ENCODE data around the gene LRRC72. TPM values are rescaled to one million over a fixed set of nuclear protein-coding genes. Genes with fewer than 3 reads are reported as not detected.
"Not testable (repeated sequence)": the region's sequence is repeated elsewhere in the genome, so short reads cannot be mapped to it uniquely, and the experiment has no call there.

Gene LRRC72
- not detected for total RNA-seq

DNA sequence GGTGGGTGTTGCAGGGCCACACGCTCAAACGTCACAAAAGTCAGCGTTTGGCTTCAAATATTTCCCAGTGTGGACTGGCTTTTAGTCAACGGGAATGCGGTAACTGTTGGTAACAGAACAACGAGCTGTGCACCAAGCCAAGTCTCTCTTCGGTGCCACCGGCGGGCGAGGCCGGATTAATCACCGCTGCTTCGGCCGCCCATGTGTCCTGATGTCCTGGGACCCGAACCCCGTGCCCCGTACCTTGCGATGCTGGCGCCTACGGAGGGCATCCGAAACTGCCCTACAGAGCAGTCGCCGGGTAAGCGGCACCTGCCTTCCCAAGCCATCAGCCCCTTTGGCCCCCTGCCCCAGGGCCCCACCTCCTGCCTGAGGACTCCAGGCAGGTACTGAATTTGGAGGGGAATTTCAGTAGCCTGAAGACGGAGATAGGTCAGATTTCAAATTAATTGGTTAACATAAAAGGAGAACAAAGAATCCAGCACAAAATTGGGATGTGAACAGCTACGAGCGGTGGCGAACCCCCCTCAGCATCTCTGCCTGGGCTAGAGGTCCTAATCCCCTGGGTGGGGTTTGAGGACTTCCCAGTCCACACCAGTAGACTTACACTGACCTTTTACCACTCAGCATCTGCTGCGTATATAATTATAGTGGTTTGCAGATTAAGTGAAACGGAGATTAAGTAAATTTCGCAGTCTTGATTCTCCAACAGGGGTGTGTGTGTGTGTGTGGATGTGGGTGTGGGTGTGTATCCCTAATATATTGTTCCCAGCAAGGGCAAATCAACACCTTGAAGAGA lies at the start of gene LRRC72:
TSS of gene LRRC72 (plus strand) at position 84 of the 799 bp plus-strand sequence. CDS start at position 212, 128 bp downstream.
- no peak for ATAC-seq

DNA sequence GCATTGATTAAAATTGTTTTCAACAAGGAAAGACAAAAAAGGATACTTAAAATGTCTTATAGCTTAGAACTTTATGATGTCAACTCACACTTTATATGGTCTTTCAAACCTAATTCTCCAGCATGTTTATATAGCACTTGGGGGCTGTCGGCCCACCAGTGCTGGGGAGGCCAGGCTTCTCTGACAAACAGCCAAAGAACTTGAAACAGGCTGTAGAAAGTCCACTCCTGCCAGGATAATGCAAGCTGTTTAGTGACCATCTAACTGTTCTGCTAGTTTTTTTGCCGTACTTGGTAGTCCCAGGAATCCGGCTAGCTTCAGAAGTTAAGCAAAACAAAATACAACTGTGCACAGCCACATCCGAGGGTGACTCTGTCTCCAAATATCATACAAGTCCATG lies 47.5 kb upstream of the LRRC72 start:
- ATAC-seq = no peak

DNA sequence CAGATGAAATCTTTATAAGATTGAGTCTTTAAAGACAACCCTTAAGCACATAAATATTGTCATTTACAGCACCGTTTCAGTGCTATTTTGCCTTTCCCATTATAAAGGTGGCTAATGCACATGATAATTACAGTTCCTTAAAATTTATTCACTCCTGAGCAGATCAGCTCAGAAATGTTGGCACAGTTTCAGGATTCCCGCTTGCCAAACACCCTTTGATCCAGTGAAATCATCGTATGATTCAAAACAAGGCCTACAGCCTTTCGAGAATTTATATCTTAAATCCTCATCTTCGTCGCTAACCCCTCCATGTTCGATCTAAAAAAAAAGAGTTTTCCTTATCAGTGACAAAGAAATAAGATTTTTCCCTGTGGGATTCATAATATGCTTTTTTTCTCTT lies 47.0 kb upstream of the LRRC72 start:
- ATAC-seq = no peak

DNA sequence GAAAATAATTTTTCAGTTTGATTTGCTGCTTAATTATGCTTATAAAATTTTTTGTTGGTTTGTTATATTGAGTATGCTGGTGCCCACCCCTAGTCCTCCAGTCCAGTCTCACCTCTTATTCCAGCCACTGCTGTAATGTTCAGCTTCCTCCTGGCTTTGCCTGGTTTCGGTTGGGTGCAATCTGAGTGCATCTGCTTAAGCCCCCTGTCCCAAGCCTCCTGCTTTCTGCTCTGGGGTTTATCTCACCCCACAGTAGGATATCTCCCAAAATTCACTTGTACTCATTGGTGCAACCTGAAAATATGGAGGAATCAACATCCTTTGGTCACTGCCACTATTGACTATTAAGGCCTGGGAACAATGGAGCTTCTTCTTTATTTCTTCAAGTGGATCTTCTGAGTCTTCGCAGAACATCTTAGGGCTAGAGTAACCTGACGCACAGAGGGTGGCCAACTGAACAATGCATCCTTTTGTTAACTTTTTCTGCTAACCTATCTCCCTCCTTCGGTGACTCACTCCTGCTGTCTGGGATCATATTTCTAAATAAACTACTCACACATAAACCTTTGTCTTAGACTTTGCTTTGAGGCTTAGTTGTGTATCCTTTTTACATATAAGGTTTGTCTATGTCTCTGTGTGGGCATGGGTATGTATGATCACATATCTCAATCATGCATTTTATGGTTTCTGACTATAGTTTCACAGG lies 42.0 kb upstream of the LRRC72 start:
- ATAC-seq = peak; percentile 78

DNA sequence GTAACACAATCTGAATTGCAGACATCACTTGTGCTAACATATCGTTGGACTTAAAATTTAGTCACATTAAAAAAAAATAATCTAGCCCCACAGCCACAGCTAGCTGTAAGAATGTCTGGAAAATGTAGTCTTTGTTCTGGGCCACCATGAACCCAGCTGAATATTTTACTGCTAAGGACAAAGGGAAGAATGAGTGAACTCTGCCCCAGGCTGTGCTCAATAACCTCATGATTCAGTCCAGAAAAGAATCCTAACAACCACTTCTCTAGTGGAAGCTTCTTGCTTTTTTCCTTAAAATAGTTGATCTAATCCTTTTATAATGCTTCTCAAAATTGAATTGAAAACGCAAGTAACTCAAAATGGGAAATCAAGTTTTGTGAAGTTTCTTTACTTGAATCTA lies 35.5 kb upstream of the LRRC72 start:
- ATAC-seq = no peak

DNA sequence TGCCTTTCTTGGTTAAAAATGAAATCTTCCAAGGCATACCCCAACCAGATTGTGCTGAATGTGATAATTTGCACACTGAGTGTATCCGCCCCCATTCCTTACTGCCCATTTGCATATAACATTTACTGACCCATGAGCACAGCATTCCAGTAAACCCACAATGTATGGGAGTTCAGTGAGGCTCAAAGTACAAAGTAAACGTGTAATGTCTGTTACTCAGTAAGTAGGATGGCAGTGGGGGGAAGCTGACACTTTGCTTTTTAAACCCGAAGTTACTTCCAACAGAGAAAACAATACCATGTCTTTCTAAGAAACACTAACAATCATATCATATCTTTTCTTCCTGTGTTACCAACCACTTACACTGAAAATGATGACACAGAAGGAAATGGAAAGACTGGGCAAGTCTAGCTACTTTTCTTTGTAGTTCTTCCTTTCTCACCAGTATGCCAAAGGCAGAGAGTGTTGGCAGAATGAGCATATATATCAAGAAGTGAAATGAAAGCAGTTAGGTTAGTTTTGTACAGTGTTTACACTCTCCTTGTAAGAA lies 34.0 kb upstream of the LRRC72 start:
- ATAC-seq = peak; percentile 68

DNA sequence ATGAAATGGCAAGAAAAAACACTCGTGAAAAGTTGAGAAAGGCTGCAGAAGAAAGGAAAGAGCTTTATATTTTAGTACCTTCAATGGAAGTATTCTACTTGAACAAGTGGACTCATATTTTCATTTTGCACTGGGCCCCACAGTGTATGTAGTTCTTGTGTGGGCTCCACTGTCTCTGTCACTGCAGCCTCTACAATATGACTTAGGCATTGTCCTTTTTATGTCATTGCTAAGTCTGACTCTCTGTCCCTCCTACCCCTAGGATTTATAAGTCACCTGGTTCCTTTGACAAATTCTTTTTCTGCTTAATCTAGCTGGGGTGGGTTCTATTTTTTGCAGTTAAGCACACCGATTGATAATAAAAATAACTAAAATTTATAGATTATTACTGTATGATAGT lies 33.4 kb upstream of the LRRC72 start:
- ATAC-seq = no peak

DNA sequence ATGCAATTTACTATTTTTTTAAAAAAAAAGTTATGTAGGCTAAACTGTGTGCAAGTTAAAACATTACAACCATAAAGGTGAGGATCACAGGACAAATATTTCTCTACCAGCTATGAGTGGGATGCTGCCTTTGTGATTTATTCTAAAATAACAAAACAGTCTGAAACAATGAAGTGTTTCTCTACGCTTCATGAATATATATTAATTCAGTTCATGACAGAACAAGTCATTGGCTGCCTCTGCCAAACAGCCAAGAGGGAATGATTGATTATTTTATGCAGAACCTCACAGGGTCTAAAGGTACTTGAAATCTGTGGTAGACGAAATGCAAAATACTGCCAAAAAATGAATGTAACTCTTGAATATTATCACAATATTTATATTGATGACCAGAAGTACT lies 32.1 kb upstream of the LRRC72 start:
- peak; percentile 15 for ATAC-seq

DNA sequence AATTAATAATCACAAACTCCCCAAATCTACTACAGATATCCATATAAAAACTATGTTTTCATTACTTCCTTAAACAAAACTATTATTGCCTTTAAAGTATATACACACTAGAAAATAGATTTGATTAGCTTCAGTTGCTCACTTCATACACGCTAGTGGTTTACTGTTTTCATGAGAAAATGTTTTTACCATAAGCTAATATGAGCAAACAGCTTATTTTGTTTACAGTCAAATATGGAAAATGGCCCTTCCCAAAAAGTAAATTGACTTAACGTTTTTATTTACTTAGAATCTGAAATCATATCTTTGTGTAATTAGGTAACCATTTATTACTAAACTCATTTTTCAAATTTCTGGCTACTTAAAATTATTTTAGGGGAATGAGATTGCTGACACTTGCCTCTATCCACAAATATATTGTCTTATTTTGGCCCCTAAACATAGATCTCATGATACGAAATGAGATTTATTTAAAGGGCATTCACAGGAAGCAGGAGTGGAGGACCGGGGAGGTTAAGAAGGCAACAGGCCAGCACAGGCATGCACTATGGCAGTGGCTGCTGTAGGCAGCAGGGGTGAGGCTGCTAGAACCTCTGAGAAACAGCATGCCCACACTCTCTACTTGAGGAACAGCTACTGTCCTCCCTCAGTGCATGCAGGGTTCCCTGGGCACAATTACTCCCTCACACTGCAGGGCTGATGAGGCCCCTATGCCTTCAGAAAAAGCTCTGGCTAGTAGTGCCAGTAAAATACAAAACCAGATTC lies 31.5 kb upstream of the LRRC72 start:
- peak; percentile 69 for ATAC-seq

DNA sequence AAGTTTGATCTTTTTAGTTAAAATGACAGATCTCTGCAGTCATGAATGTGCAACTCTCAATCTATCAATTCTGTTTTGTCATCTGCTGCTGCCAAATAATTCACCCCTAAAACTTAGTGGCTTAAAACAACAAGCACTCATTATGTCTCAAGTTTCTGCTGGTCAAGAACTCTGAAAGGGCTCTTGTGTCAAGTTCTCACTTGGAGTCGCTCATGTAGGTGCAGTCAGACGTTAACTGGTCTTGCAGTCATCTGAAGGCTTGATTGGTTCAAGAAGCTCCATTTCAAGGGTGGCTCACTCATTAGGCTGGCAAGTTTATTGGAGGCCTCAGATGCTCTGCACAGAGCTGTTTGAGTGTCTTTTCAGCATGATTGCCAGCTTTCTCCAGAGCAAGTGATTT lies 28.5 kb upstream of the LRRC72 start:
- no peak for ATAC-seq

DNA sequence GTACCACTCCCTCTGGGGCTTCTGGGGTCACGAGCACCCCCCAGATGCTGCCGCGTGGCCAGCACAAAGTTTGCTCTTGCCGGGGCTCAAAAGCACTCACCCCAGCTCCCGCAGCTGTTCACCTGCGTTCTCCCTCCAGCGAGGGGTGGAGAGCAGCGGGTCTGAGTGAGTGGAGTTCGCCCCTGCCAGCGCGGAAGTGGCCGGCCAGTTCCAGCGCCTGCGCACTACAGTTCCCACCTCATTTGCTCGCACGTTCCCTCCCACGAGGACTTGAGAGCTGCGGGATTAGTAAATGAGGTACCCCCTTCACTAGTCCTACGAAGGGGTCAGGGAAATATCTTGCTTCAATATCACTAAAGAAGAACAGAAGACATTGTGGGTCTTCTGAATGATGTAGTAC lies 24.3 kb upstream of the LRRC72 start:
- ATAC-seq = no peak

DNA sequence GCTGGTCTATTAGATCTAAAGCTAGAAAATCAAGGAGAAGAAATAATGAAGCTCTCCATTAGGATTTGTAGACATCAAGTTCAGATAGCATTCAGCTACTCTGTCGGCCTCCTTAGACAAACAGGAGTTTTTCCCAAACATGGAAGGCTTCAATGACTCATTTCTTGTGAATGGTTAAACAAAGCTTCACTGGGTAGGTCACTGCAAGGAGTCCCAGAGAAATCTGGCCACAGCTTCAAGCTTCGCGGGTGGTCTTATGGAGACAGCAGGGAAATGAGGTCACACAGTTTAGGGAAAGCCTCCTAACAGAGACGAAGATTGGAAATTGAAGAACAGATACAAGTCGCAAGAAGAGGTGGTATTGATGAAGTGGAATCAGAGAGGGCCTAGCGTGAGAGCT lies 22.6 kb upstream of the LRRC72 start:
- no peak for ATAC-seq

DNA sequence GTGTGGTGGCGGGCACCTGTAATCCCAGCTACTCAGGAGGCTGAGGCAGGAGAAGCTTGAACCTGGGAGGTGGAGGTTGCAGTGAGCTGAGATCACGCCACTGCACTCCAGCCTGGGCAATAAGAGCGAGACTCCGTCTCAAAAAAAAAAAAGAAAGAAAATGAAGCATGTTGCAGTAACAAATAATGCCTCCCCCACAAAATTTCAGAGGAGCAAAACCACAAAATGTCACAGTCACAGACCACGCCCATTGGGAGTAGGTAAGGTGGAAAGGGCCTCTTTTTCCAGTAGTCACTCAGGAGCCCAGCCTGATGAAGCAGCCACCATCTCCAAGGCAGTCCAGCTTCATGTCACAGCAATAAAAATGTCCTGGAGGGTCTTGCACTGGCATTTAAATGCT lies 20.2 kb upstream of the LRRC72 start:
- not testable (repeated sequence) for ATAC-seq

DNA sequence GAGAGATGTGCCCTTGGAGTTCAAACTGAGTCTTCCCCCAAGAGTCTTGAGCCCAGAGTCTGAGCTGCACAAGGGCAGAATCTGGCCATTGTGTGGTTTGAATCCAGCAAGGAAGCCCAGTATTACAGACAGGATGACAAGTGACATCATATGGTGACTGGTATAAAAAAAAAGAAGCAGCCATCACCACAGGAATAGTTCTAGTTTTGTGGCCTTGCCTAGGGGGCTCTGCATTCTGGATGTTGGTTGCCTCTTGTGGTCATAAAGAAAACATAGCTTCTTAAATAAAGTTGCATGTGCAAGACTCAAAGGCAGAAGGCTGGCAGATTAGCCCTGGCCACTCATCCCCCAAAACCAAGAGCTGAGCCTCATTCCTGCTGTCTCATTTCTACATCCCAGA lies 16.8 kb upstream of the LRRC72 start:
- no peak for ATAC-seq

DNA sequence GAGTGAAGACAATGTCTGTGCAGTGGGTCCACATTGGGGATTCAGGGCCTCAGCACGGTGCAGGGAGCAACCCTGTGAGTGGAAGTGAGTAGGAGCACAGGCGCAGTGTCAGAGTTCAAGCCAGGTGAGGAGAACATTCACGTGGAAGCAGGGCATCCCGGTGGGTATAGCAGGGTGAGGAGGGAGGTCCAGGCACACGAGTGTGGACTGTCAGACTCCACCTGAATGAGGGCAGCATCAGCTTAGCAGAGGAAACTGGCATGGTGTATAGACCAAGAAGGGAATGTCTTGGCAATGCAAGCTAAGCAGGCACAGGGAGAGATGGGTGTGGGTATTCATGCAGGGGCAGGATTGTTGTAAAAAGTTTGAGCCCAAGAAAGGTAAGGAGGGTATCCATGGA lies 15.3 kb upstream of the LRRC72 start:
- ATAC-seq = no peak

DNA sequence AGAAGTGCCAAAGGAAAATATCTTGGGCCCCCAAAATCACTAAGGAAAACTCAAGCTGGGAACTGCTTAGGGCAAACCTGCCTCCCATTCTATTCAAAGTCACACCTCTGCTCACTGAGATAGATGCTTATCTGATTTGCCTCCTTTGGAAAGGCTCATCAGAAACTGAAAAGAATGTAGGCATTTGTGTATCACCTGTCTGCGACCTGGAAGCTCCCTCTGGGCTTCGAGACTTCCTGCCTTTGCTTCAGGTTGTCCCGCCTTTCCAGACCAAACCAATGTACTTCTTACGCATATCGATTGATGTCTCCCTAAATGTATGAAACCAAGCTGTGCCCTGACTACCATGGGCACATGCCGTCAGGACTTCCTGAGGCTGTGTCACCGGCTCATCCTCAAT lies 14.5 kb upstream of the LRRC72 start:
- ATAC-seq = no peak

DNA sequence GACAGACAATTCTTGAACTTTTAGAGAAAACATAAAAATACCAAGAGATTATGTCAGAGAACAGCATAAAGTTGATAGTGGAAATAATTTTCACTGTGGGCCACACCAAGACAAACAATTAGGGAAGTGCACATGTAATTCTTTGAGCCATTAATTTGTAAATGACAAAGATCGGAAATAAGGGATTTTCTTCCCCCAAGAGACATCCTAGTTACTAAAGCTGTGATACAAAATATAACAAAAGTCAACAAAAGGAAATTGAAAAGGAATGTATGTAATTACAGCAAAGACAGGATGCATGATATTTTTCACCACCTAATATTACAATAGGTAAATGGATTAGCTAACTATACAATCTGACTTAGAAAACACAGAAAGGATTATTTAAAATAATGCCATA lies 12.4 kb upstream of the LRRC72 start:
- ATAC-seq = no peak

DNA sequence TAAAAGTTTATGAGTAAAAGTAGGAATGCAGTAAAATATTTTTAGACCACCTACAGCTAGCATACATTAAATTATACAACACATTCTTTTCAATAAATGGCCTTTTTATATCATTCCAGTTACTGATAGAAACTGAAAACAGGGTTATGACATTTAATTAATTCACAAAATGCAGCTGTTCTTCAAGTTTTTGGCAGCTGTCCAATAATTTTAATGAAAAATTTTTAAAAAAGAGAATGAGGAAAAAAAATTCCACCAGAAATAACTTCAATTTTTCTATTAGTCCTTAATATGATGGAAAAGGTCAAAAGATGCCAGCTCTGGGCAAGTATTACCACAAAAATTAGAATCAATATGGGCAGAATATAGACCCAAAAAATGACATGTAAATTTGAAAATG lies 11.9 kb upstream of the LRRC72 start:
- ATAC-seq = no peak

DNA sequence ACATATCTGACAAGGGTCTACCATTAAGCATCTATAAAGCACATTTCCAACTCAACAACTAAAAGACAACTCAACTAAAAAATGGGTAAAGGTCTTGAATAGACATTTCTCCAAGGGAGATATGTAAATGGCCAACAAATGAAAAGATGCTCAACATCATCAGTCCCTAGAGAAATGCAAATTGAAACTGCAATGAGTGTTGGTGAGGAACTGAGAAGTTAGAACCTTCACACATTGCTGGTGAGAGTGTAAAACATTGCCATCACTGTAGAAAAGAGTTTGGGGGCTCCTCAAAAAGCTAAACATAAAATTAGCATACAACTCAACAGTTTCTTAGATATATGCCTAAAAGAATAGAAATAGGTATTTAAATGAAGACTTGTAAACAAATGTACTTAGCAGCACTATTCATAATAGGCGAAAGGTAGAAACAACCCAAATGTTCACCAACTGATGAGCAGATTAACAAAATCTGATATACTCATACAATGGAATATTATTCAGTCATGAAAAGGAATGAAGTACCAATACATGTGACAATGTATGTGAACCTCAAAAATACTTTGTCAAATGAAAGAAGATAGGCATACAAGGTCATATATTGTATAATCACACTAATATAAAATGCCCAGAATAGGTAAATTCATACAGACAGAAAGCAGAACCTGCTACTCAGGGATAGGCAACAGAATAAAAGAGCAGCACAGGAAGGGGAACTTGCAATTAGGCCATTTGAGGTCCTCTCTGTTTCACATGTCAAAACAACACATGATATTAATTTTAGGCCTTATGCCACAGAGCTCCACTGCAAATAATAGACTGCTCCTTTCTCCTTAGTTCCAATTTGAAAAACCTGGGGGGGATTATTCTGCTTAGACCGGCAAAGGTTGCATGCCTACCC lies 10.6 kb upstream of the LRRC72 start:
- no peak for ATAC-seq

DNA sequence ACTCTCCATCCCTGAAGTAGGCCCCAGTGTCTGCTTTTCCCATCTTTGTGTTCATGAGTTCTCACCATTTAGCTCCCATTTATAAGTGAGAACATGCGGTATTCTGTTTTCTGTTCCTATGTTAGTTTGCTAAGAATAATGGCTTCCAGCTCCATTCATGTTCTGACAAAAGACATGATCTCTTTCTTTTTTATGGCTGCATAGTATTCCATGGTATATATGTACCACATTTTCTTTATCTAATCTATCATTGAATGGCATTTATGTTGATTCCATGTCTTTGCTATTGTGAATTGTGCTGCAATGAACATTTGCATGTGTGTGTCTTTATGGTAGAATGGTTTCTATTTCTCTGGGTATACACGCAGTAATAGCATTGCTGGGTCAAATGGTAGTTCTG lies 6.6 kb upstream of the LRRC72 start:
- ATAC-seq = not testable (repeated sequence)

DNA sequence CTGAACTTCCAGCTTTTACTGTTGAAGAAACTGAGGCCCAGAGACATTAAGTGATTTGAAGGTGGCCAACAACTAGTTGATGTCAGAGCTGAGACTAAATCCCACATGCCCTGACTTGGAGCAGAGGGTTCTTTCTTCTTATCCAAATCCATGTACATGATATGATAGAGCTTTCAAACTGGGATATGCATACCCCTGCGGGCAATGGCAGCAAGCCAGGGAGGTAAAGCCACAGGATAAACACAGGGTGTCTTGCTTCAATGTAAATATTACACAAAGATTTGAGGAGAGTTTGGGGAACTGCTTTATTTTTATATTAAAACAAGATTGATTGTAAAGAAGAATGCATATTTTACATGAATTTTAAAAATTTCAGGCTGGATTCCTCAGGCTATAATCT lies 2.3 kb upstream of the LRRC72 start:
- no peak for ATAC-seq

DNA sequence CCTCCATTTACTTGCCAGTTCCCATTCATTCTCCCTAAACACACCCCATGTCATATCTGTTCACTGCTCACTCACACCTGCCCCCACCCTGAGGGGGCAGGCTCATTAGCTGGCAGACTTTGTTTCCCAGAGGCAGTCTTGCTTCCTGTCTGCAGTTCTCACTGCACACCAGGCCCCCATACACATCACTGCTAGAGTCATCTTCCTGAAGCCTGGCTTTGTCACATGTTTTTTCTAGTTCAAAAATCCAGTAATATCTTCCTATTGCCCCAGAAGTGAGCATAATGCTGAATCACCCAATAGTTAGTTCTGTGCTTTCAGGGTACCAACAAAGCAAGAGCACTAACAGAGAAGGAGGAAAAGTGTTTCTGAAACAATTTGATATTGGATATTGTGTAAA lies 1.9 kb downstream of the LRRC72 start:
- no peak for ATAC-seq
